Jurkat, Clone E6-1 (cell line): ENCODE measurements around the gene F10.
A peak's percentile ranks its signal among the peaks of the same experiment; 100 is the strongest.

Experiments
- DNase-seq: peaks from one replicate; pipeline ENCODE4 v3.0.0-alpha.2; 2011; ENCODE audit warnings: low read depth, low spot score
- H3K4me3 ChIP-seq: 2 replicates; pipeline ENCODE4 v1.5.1; 2011; ENCODE audit warnings: mild to moderate bottlenecking, low read length, control low read depth, moderate library complexity

Gene F10

GRCh38 chr13:113145496-113145895 is 22.9 kb downstream of the F10 start:
- DNase-seq, result no peak
- no peak overlapping the region for H3K4me3 ChIP-seq

GRCh38 chr13:113145911-113146598 is 23.5 kb downstream of the F10 start:
- no peak overlapping the region for H3K4me3 ChIP-seq
- DNase-seq, result no peak

GRCh38 chr13:113146750-113147149 is 24.2 kb downstream of the F10 start:
- DNase-seq, result no peak
- H3K4me3 ChIP-seq, result no peak overlapping the region

GRCh38 chr13:113147206-113147605 is 24.6 kb downstream of the F10 start:
- DNase-seq, result no peak
- no peak overlapping the region for H3K4me3 ChIP-seq

GRCh38 chr13:113148407-113148806 is 25.8 kb downstream of the F10 start:
- no peak overlapping the region for H3K4me3 ChIP-seq
- no peak for DNase-seq

GRCh38 chr13:113148940-113149503 is 26.4 kb downstream of the F10 start:
- no peak for DNase-seq
- H3K4me3 ChIP-seq, result no peak overlapping the region

- no peak overlapping the region for H3K4me3 ChIP-seq
- DNase-seq, result no peak
Measured at GRCh38 chr13:113149711-113150549, 27.3 kb downstream of the F10 start.

- no peak for DNase-seq
Measured at GRCh38 chr13:113150550-113151365, 28.2 kb downstream of the F10 start.

GRCh38 chr13:113151745-113152690 is 29.4 kb downstream of the F10 start:
- no peak for DNase-seq
- H3K4me3 ChIP-seq, result no peak overlapping the region

More at GRCh38 chr13:113150550-113151365, 28.2 kb downstream of the F10 start:
- no peak overlapping the region for H3K4me3 ChIP-seq

GRCh38 chr13:113152691-113152983 is 30.0 kb downstream of the F10 start:
- no peak overlapping the region for H3K4me3 ChIP-seq
- no peak for DNase-seq

GRCh38 chr13:113152984-113153809 is 30.6 kb downstream of the F10 start:
- no peak for DNase-seq
- H3K4me3 ChIP-seq, result peak overlapping the region; percentile 40

GRCh38 chr13:113153810-113154748 is 31.5 kb downstream of the F10 start:
- H3K4me3 ChIP-seq, result peak overlapping the region; percentile 40
- DNase-seq, result peak; percentile 37

- no peak overlapping the region for H3K4me3 ChIP-seq
- DNase-seq, result no peak
Measured at GRCh38 chr13:113155201-113155600, 32.6 kb downstream of the F10 start.

- DNase-seq, result no peak
Measured at GRCh38 chr13:113155982-113156655, 33.5 kb downstream of the F10 start.

GRCh38 chr13:113157206-113157928 is 34.8 kb downstream of the F10 start:
- no peak for DNase-seq
- no peak overlapping the region for H3K4me3 ChIP-seq

More at GRCh38 chr13:113155982-113156655, 33.5 kb downstream of the F10 start:
- no peak overlapping the region for H3K4me3 ChIP-seq
